Stimulated activated CD4-positive, alpha-beta T cell treated with anti-CD3 and anti-CD28 coated beads, Interleukin-1b, Interleukin-23, amount 100 ng/mL, for 4 hours (primary cell): ENCODE results near the gene COG7.
"Not testable (repeated sequence)": the region's sequence is repeated elsewhere in the genome, so short reads cannot be mapped to it uniquely, and the experiment has no call there.

Experiments
- DNase-seq, 2 donors: peaks; one replicate each; pipeline ENCODE4 v3.0.0-alpha.2; 2020; ENCODE audit warnings: low read depth in 2 of 2

Gene COG7

GRCh38 chr16:23385441-23385840 is 67.5 kb downstream of the COG7 start:
- DNase-seq: no peak

DNA sequence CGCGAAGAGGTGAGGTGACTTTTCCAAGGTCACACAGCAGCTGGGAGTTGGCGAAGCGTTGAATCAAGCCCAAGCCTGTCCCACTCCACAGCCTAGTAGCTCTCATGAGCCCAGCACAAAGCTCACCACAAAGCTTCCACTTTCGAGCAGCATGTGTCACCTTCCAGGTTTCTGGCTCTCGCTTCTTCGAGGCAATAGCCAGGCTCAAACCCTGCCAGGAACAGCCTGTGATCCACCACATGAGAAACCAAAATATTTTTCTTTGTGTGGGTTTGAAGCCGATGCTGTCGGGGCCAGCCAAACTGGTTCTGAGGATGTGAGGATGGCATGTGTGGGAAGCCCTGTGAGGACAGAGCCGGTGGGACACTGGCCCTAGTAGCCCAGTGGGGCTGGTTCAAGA is 68.1 kb downstream of the COG7 start:
- DNase-seq: no peak

DNA sequence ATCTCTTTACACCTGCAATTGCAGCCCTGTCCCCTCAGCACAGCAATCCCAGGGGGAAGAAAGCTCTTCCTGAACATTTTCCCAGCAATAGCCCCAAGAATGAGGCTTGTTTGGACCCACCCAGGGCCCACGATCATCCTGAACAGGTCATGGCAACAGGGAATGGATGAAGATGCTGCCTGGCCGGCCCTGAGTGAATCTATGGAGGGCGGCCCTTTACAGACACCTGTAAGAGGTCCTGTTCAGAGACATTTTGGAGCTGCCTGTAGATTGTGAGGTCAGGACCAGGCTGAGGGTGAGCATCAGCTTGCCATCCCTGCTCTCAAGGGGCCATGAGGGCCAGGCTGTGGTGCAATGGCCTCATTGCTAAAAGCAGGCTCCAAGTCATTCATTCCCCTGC is 69.1 kb downstream of the COG7 start:
- no peak for DNase-seq

GRCh38 chr16:23382279-23382678 is 70.7 kb downstream of the COG7 start:
- DNase-seq: no peak

DNA sequence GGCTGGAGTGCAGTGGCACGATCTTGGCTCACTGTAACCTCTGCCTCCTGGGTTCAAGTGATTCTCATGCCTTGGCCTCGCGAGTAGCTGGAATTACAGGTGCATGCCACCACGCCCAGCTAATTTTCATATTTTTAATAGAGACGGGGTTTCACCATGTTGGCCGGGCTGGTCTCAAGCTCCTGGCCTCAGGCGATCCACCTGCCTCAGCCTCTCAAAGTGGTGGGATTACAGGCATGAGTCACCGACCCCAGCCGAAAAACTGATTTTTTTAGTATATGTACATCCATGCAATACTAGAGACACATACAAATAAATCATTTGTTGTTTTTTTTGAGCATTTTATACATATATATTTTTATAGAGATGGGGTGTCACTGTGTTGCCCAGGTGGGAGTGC is 71.3 kb downstream of the COG7 start:
- DNase-seq: not testable (repeated sequence)

DNA sequence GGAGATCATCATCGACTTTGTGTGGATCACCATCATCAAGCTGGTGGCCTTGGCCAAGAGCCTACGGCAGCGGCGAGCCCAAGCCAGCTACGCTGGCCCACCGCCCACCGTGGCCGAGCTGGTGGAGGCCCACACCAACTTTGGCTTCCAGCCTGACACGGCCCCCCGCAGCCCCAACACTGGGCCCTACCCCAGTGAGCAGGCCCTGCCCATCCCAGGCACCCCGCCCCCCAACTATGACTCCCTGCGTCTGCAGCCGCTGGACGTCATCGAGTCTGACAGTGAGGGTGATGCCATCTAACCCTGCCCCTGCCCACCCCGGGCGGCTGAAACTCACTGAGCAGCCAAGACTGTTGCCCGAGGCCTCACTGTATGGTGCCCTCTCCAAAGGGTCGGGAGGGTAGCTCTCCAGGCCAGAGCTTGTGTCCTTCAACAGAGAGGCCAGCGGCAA is 72.5 kb downstream of the COG7 start:
- no peak for DNase-seq

GRCh38 chr16:23379707-23380106 is 73.3 kb downstream of the COG7 start:
- DNase-seq: no peak

- DNase-seq: no peak
These were observed 74.1 kb downstream of the COG7 start for GRCh38 chr16:23378921-23379320.

GRCh38 chr16:23378256-23378655 is 74.7 kb downstream of the COG7 start:
- no peak for DNase-seq

- DNase-seq: no peak
These were observed 75.7 kb downstream of the COG7 start for GRCh38 chr16:23377071-23377931.

DNA sequence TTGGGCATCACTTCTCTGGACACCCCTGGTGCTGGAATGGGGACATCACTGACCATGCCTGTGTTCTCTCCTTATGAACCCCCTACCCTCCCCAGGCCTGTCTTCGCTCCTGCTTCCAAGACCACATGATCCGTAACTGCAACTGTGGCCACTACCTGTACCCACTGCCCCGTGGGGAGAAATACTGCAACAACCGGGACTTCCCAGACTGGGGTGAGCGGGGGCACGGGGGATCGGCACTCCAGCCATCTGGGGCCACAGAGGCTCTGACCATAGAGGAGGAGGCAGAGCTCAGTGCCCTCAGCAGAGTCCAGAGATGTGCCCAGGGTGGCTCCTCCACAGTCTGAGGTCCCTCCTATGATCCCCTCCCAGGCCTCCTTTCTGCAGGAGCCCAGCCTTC is 77.3 kb downstream of the COG7 start:
- DNase-seq: no peak

DNA sequence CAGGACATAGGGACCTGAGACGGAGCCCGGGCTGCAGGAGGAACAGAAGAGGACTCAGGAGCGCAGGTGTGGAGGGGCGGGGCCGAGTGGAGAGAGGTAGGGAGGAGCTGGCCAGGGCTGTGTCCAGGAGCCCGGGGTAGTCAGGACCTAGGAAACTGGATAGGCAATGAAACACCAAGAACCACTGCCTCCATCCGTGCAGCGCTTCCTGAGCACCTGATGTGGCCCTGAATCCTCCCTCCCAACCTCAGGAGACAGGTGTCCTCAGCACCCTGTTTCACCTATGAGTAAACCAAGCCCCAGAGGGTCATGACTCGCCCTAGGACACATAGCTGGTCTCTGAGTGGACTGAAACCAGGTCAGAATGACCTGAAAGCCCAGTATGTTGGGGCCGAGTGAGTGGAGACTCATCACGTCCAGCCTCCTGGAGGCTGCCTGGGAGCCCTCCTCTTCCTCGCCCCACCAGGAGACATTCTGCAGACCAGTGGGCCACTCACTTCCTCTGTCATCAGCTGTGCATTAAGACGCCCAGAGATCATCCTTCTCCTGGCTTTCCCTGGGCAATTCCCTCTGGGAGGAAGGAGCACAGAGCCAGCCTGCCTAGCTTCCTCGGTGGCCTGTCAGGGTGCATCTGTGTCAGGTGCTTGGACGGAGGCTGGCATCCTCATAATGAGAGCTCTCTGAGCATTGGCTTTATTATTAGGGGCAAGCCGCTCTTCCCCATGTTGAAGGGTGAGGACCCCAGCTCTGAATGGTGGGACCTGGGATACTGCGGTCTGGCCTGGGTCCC is 78.1 kb downstream of the COG7 start:
- no peak for DNase-seq

GRCh38 chr16:23373436-23374219 is 79.4 kb downstream of the COG7 start:
- DNase-seq: no peak

DNA sequence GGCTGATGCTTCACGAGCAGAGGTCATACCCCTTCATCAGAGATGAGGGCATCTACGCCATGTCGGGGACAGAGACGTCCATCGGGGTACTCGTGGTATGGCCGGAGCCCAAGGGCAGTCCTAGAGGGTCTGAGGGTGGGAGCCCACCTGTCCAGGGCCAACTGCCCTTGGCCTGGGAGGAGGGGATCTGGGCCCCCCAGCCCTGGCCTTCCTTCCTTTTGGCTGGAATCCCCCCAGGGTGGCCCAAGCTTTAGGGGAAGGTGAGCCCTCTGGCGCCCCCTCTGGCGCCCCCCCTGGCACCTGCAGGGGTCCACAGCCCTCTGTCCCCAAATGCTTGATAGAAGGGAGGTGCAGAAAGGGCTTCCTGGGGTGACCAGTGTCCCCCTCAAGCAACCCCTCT is 81.6 kb downstream of the COG7 start:
- no peak for DNase-seq

DNA sequence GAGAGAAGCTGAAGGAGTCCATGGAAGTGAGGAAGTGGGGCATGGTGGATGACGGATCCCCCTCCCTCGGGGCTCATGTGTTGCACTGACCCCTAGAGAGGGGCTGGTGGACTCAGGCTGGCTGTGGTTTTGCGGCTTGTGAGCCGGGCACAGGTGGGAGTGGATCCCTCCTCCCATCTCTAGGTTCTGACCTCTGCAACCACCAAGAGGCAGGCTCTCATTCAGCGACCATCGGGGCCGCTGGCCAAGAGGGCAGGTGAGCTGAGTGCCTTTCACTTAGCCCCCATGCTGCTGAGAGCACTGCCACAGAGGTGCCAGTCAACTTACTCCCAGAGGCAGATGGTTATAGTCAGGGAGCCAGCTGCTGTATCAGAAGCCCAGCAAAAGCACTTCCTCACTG is 83.6 kb downstream of the COG7 start:
- DNase-seq: no peak

GRCh38 chr16:23368469-23368868 is 84.5 kb downstream of the COG7 start:
- no peak for DNase-seq

GRCh38 chr16:23367988-23368387 is 85.0 kb downstream of the COG7 start:
- no peak for DNase-seq

DNA sequence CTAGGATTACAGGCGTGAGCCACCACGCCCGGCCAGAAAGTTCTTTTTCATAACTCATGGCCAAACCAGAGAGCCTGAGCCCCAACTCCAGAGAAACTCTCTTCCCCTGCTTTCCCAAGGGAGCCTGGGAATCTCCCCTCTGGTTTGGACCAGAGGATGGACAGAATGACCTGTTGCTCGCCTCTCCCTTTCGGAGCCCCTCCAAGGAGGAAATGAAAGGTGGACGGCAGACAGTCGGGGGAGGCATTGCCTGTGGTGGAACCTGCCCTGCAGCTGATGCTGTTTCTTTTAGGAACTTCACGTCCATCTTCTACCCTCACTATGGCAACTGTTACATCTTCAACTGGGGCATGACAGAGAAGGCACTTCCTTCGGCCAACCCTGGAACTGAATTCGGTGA is 85.4 kb downstream of the COG7 start:
- DNase-seq: no peak

GRCh38 chr16:23366341-23366740 is 86.6 kb downstream of the COG7 start:
- DNase-seq: not testable (repeated sequence)

GRCh38 chr16:23365602-23366240 is 87.3 kb downstream of the COG7 start:
- DNase-seq: no peak

GRCh38 chr16:23362460-23363317 is 90.3 kb downstream of the COG7 start:
- no peak for DNase-seq
